NT2/D1 (cell line): ENCODE results near the gene RBPMS2.

Experiments
- DNase-seq: peaks from one replicate; pipeline ENCODE4 v3.0.0-alpha.2; 2011; ENCODE audit warnings: low read depth, low spot score
- H3K27me3 ChIP-seq: 2 replicates; pipeline ENCODE4 v1.6.0; 2011; ENCODE audit warnings: mild to moderate bottlenecking; ENCODE audit not compliant: insufficient read length, insufficient read depth
- H3K36me3 ChIP-seq: 2 replicates; pipeline ENCODE4 v1.6.1; 2011; ENCODE audit warnings: mild to moderate bottlenecking, low read length, mixed read lengths; ENCODE audit not compliant: insufficient read depth, insufficient read length
- H3K4me1 ChIP-seq: 2 replicates; pipeline ENCODE4 v1.5.1; 2011; ENCODE audit not compliant: insufficient read depth, insufficient read length
- H3K4me3 ChIP-seq: 2 replicates; pipeline ENCODE4 v1.5.1; 2011; ENCODE audit warnings: low read depth; ENCODE audit not compliant: insufficient read length
- H3K9ac ChIP-seq: 2 replicates; pipeline ENCODE4 v1.6.0; 2011; ENCODE audit warnings: low read depth; ENCODE audit not compliant: insufficient read length
- H3K9me3 ChIP-seq: 2 replicates; pipeline ENCODE4 v1.5.1; 2011; ENCODE audit warnings: mild to moderate bottlenecking, low read length; ENCODE audit not compliant: insufficient read depth
- SUZ12 ChIP-seq: IDR thresholded peaks from 2 replicates; pipeline ENCODE4 v1.6.1; 2011; ENCODE audit not compliant: insufficient read length, insufficient read depth; ENCODE audit errors: extremely low read depth
- YY1 ChIP-seq: IDR thresholded peaks from 2 replicates; pipeline ENCODE4 v1.6.1; 2011; ENCODE audit not compliant: insufficient read length, insufficient read depth
- ZNF274 ChIP-seq: IDR thresholded peaks from 2 replicates; pipeline ENCODE4 v1.6.1; 2011; ENCODE audit warnings: mild to moderate bottlenecking, low read depth, low read length

Gene RBPMS2

GRCh38 chr15:64706011-64706911 is 69.1 kb downstream of the RBPMS2 start:
- Histone ChIP-seq H3K9me3 (no peaks in the 10 kb centered on the region), H3K4me3 (no peak overlapping the region), H3K27me3 (no peaks in the 10 kb centered on the region), H3K4me1 (no peaks in the 10 kb centered on the region), H3K36me3 (peaks cover 15% of the 10 kb centered on the region), H3K9ac (no peak overlapping the region)
- DNase-seq, result no peak
- no peak for TF ChIP-seq ZNF274
- TF ChIP-seq YY1, result no peak
- TF ChIP-seq SUZ12, result no peak

DNA sequence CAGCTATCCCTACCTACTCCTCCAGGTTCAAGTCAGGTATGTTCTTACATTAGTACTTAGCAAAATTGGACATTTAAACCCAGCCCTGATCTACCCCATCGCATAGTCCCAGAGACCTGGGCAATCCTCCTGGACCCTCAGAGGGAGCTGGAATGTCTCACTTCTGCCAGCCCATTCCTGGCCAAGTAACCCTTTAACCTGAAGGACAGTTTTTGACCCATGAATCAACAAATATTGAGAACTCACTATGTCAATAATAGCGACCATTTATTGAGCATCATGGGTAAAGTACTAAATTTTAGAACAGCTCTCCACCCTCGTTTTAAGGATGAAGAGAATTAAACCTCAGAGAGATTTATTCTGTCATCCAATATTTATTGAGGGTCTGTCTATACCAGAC is 70.4 kb downstream of the RBPMS2 start:
- H3K4me1 ChIP-seq, result no peaks in the 10 kb centered on the region
- no peak for TF ChIP-seq SUZ12

GRCh38 chr15:64703632-64703959 is 71.8 kb downstream of the RBPMS2 start:
- no peak for DNase-seq
- Histone ChIP-seq H3K27me3 (no peaks in the 10 kb centered on the region), H3K4me1 (no peaks in the 10 kb centered on the region), H3K4me3 (peak overlapping the region; percentile 24), H3K9ac (peak overlapping the region; percentile 65), H3K9me3 (no peaks in the 10 kb centered on the region), H3K36me3 (peaks cover 6% of the 10 kb centered on the region)
- no peak for TF ChIP-seq ZNF274
- no peak for TF ChIP-seq SUZ12
- no peak for TF ChIP-seq YY1

More for the DNA sequence above, 70.4 kb downstream of the RBPMS2 start:
- Histone ChIP-seq H3K4me3 (no peak overlapping the region), H3K36me3 (peaks cover 9% of the 10 kb centered on the region), H3K9me3 (no peaks in the 10 kb centered on the region), H3K27me3 (no peaks in the 10 kb centered on the region), H3K9ac (no peak overlapping the region)
- DNase-seq, result no peak

- H3K27me3 ChIP-seq, result no peaks in the 10 kb centered on the region
- no peak for TF ChIP-seq SUZ12
- peak; percentile 30 for TF ChIP-seq YY1
- peaks cover 3% of the 10 kb centered on the region for H3K36me3 ChIP-seq
- peak overlapping the region; percentile 65 for H3K4me3 ChIP-seq
- peak overlapping the region; percentile 85 for H3K9ac ChIP-seq
- no peaks in the 10 kb centered on the region for H3K9me3 ChIP-seq
- peak; percentile 95 for DNase-seq
- H3K4me1 ChIP-seq, result no peaks in the 10 kb centered on the region
Measured at GRCh38 chr15:64702816-64703631, 72.4 kb downstream of the RBPMS2 start.

- peaks cover 9% of the 10 kb centered on the region for H3K36me3 ChIP-seq
- no peaks in the 10 kb centered on the region for H3K27me3 ChIP-seq
- no peak for DNase-seq
- peak overlapping the region; percentile 85 for H3K9ac ChIP-seq
- no peaks in the 10 kb centered on the region for H3K4me1 ChIP-seq
- TF ChIP-seq YY1, result no peak
- no peak for TF ChIP-seq SUZ12
- no peak for TF ChIP-seq ZNF274
- peak overlapping the region; percentile 65 for H3K4me3 ChIP-seq
- H3K9me3 ChIP-seq, result no peaks in the 10 kb centered on the region
Measured at GRCh38 chr15:64701482-64702184, 73.8 kb downstream of the RBPMS2 start.

- TF ChIP-seq YY1, result no peak
- no peak for TF ChIP-seq SUZ12
- no peak for TF ChIP-seq ZNF274
- peak overlapping the region; percentile 65 for H3K4me3 ChIP-seq
Measured at GRCh38 chr15:64701051-64701450, 74.3 kb downstream of the RBPMS2 start.

More at GRCh38 chr15:64701051-64701450, 74.3 kb downstream of the RBPMS2 start:
- Histone ChIP-seq H3K36me3 (peaks cover 10% of the 10 kb centered on the region), H3K9ac (peak overlapping the region; percentile 85), H3K27me3 (no peaks in the 10 kb centered on the region), H3K9me3 (no peaks in the 10 kb centered on the region), H3K4me1 (no peaks in the 10 kb centered on the region)
- DNase-seq, result peak; percentile 72
